Measurements from ENCODE around the gene ME1.

- TF ChIP-seq NFYB (CRISPR knock-in tag; conservative IDR thresholded peaks at IDR 0.05; ENCODE audit: low read depth) (no peak), ZNF121 (CRISPR knock-in tag; IDR thresholded peaks at IDR 0.05) (no peak), CTCF (IDR thresholded peaks at IDR 0.05) (no peak), NR2C2 (CRISPR knock-in tag; IDR thresholded peaks at IDR 0.05) (no peak), USF2 (CRISPR knock-in tag; IDR thresholded peaks at IDR 0.05) (no peak), CBFB (CRISPR knock-in tag; IDR thresholded peaks at IDR 0.05; ENCODE audit: low read depth) (no peak), ATF3 (CRISPR knock-in tag; conservative IDR thresholded peaks at IDR 0.05) (no peak)
Observed at GRCh38 chr6:83265384-83265783, 165.5 kb downstream of the ME1 start.
